K562 (cell line): ENCODE results near the gene APOB. TPM values are rescaled to one million over a fixed set of nuclear protein-coding genes. Genes with fewer than 3 reads are reported as not detected.

Source experiments
- ATAC-seq: fragments of 200-7000 bp; cut with Tn5 transposase; 3 replicates; pipeline ENCODE4 v1.9.1; 2020; ENCODE audit warnings: moderate library complexity
- BruUV-seq: library from RNA; stranded (reverse); fragments of 400-500 nt; replicated peaks from 2 replicates; lab custom pipeline; 2021; lab: Mats Ljungman, UMichigan
- CTCF ChIA-PET: fragments of 300-600 bp; formaldehyde crosslinking; extraction: SDS; loops from one replicate; lab custom pipeline; 2021; ENCODE audit warnings: low intra/inter-chr PET ratio; lab: Yijun Ruan, JAX
- POLR2A ChIA-PET: fragments of 300-600, 350-650 bp; sonication (Branson Sonifier 250); formaldehyde crosslinking; extraction: SDS; loops from one replicate; lab custom pipeline; 2021; ENCODE audit warnings: antibody characterized with exemption, inconsistent platforms; lab: Yijun Ruan, JAX
- DNase-seq, 4 experiments: peaks; one replicate each; pipeline versions ENCODE4 v3.0.0 to v3.0.0-alpha.2; 2011 to 2018; ENCODE audit warnings: low spot score in 3 of 4, mixed read lengths in 3 of 4; ENCODE audit errors: extremely low read depth in 1 of 4
- FAIRE-seq: peaks from 2 replicates; lab custom pipeline; 2011; peaks lifted over from hg19 to GRCh38; lab: Jason Lieb, UNC
- H2AFZ ChIP-seq: 2 replicates; pipeline ENCODE4 v1.6.0; 2011; ENCODE audit warnings: low read depth, low read length, control low read depth, inconsistent platforms
- H3K27ac ChIP-seq: fragments of 200-600 bp; 3 replicates; pipeline ENCODE4 v1.8.0; 2011; ENCODE audit warnings: low read depth, mild to moderate bottlenecking, control low read depth, inconsistent platforms, low read length, moderate library complexity, mixed read lengths; ENCODE audit errors: extremely low read depth
- H3K27me3 ChIP-seq, 2 experiments: fragments of 300-600 bp in 1 of 2; 2 replicates in 1 of 2; 3 replicates in 1 of 2; pipeline versions ENCODE4 v1.6.0 to v1.8.0; 2011; ENCODE audit warnings: inconsistent platforms in 2 of 2, low read length in 2 of 2, mild to moderate bottlenecking in 1 of 2, mixed read lengths in 1 of 2, moderate library complexity in 1 of 2; ENCODE audit not compliant: control insufficient read depth in 2 of 2, insufficient read depth in 2 of 2
- H3K36me3 ChIP-seq: fragments of 300-600 bp; 3 replicates; pipeline ENCODE4 v1.8.0; 2011; ENCODE audit warnings: mild to moderate bottlenecking, low read length, inconsistent platforms; ENCODE audit not compliant: control insufficient read depth, insufficient read depth
- H3K4me1 ChIP-seq, 2 experiments: fragments of 200-600 bp in 1 of 2; replicated peaks in 1 of 2; 2 replicates in 1 of 2; 3 replicates in 1 of 2; pipeline versions ENCODE4 v1.5.1 to v1.8.0; 2011; ENCODE audit warnings: inconsistent platforms in 2 of 2, low read length in 2 of 2, mild to moderate bottlenecking in 1 of 2, mixed read lengths in 1 of 2, moderate library complexity in 1 of 2; ENCODE audit not compliant: control insufficient read depth in 2 of 2, insufficient read depth in 2 of 2
- H3K4me2 ChIP-seq: 2 replicates; pipeline ENCODE4 v1.6.1; 2011; ENCODE audit warnings: low read length, control low read depth, inconsistent platforms, mixed read lengths; ENCODE audit not compliant: insufficient read depth
- H3K4me3 ChIP-seq: fragments of 200-600 bp; sonication (generic), shearing (Covaris generic); 2 replicates; pipeline ENCODE4 v1.5.1; 2016; ENCODE audit warnings: control low read depth, inconsistent platforms
- H3K79me2 ChIP-seq: fragments of 200-600 bp; 3 replicates; pipeline ENCODE4 v1.8.0; 2011; ENCODE audit warnings: low read length, inconsistent platforms; ENCODE audit not compliant: control insufficient read depth, insufficient read depth
- H3K9ac ChIP-seq, 2 experiments: 2 replicates each; pipeline versions ENCODE4 v1.6.0 to v1.6.1; 2011; ENCODE audit warnings: low read depth in 2 of 2, low read length in 2 of 2, control low read depth in 1 of 2, inconsistent platforms in 1 of 2, mild to moderate bottlenecking in 1 of 2, mixed read lengths in 1 of 2; ENCODE audit not compliant: insufficient read depth in 1 of 2
- H3K9me1 ChIP-seq: one replicate; pipeline ENCODE4 v1.6.0; 2011; ENCODE audit warnings: inconsistent platforms, mild to moderate bottlenecking, low read length, moderate library complexity; ENCODE audit not compliant: control insufficient read depth, insufficient read depth
- H3K9me3 ChIP-seq: replicated peaks from 2 replicates; pipeline ENCODE4 v1.5.1; 2011; ENCODE audit warnings: low read depth, low read length, inconsistent platforms; ENCODE audit not compliant: control insufficient read depth, insufficient read depth
- H4K20me1 ChIP-seq: replicated peaks from 2 replicates; pipeline ENCODE4 v1.6.1; 2011; ENCODE audit warnings: low read length, inconsistent platforms, mixed read lengths; ENCODE audit not compliant: control insufficient read depth, insufficient read depth
- ELK1 ChIP-seq: sonication (generic); formaldehyde crosslinking; IDR thresholded peaks from 2 replicates; pipeline ENCODE4 v1.8.1; 2022; ENCODE audit warnings: missing genetic modification reagents
- EP400 ChIP-seq: fragments of 450-650 bp; IDR thresholded peaks from 2 replicates; pipeline ENCODE4 v1.6.1; 2017; ENCODE audit warnings: antibody characterized with exemption, mild to moderate bottlenecking, moderate library complexity
- FOXO4 ChIP-seq: fragments of 450-650 bp; formaldehyde crosslinking; IDR thresholded peaks from 2 replicates; pipeline ENCODE4 v1.4.0; 2020; ENCODE audit warnings: mild to moderate bottlenecking, moderate library complexity
- HDGF ChIP-seq: fragments of 450-650 bp; IDR thresholded peaks from 2 replicates; pipeline ENCODE4 v1.6.1; 2016
- MCM7 ChIP-seq, 2 experiments: fragments of 450-650 bp; IDR thresholded peaks; 2 replicates each; pipeline ENCODE4 v1.6.1; 2016 to 2018
- MTA1 ChIP-seq: fragments of 450-650 bp; IDR thresholded peaks from 2 replicates; pipeline ENCODE4 v1.6.1; 2017; ENCODE audit warnings: borderline replicate concordance
- NR4A1 ChIP-seq, 2 experiments: fragments of 250-450 bp in 1 of 2; fragments of 450-650 bp in 1 of 2; sonication (Bioruptor Pico) in 1 of 2; IDR thresholded peaks; 2 replicates each; pipeline versions ENCODE4 v1.4.0 to v1.6.1; 2016 to 2020; ENCODE audit warnings: mild to moderate bottlenecking in 2 of 2, missing compliant biosample characterization in 1 of 2, missing genetic modification characterization in 1 of 2, moderate library complexity in 1 of 2
- PRMT5 ChIP-seq: sonication (generic); formaldehyde crosslinking; IDR thresholded peaks from 2 replicates; pipeline ENCODE4 v1.5.0; 2020; ENCODE audit warnings: missing genetic modification reagents
- SAP30 ChIP-seq: fragments of 200-600 bp; sonication (generic); IDR thresholded peaks from 2 replicates; pipeline ENCODE4 v1.6.1; 2012; ENCODE audit warnings: borderline replicate concordance, low read depth, mild to moderate bottlenecking, moderate library complexity, low read length, control low read depth, inconsistent platforms; ENCODE audit not compliant: insufficient read depth, poor library complexity, severe bottlenecking
- SIRT6 ChIP-seq: IDR thresholded peaks from one replicate; pipeline ENCODE4 v1.6.1; 2012; ENCODE audit warnings: low read depth, mild to moderate bottlenecking, control low read depth, inconsistent platforms, low read length, moderate library complexity
- TAF7 ChIP-seq: fragments of 450-650 bp; IDR thresholded peaks from 2 replicates; pipeline ENCODE4 v1.6.1; 2016; ENCODE audit warnings: missing genetic modification characterization, missing compliant biosample characterization
- TCF3 ChIP-seq: sonication (generic); formaldehyde crosslinking; IDR thresholded peaks from 2 replicates; pipeline ENCODE4 v1.4.0; 2020; ENCODE audit warnings: mild to moderate bottlenecking, missing genetic modification reagents
- WGBS: fragments of 100-300 bp; shearing (Covaris generic); methylation state at CpG from one replicate; pipeline ENCODE4 v1.1.6; 2016; ENCODE audit warnings: low coverage, mixed read lengths; ENCODE audit not compliant: insufficient coverage; ENCODE audit errors: missing lambda C conversion rate; 5-methylcytosine and 5-hydroxymethylcytosine counted together
- in situ Hi-C: fragments of 300-500 bp; cut with MboI; formaldehyde crosslinking; loops from 4 replicates; pipeline ENCODE4 v1.15.0; 2018; ENCODE audit warnings: inconsistent platforms, mixed read lengths
- intact Hi-C: fragments of 100-400 bp; cut with micrococcal nuclease; formaldehyde crosslinking; loops from 2 replicates; pipeline ENCODE4 v1.14.2; 2022
- polyA plus RNA-seq, 8 experiments: library from polyadenylated mRNA; depleted of rRNA in 4 of 8; stranded (reverse) in 5 of 8; unstranded in 3 of 8; fragments of >200 nt; fragmentation: Nextera tagmentation in 2 of 8; fragmentation: Illumina TruSeq in 1 of 8; extraction: Ambion mirVana in 2 of 8; extraction: Trizol in 1 of 8; gene quantifications; 2 replicates each; pipeline versions ENCODE4 v1.2.1 to v1.2.3, GENCODE V29; 2011 to 2014; ENCODE audit warnings: inconsistent platforms in 1 of 8, missing spikeins in 1 of 8
- total RNA-seq, 7 experiments: library from RNA; depleted of rRNA in 6 of 7; stranded (reverse); fragments of >200 nt in 6 of 7; fragmentation: Illumina TruSeq in 2 of 7; extraction: Trizol in 2 of 7; gene quantifications; 2 replicates each; pipeline versions ENCODE4 v1.2.1 to v1.2.3, GENCODE V29; 2011 to 2021; ENCODE audit warnings: low replicate concordance in 1 of 7
- TF ChIP-seq, protein P1 (sequence below): sonication (generic); formaldehyde crosslinking; IDR thresholded peaks from 2 replicates; pipeline ENCODE4 v1.4.0; 2020; ENCODE audit warnings: mild to moderate bottlenecking, missing genetic modification reagents
- TF ChIP-seq, protein P2 (sequence below): fragments of 250-450 bp; sonication (Bioruptor Pico); IDR thresholded peaks from 2 replicates; pipeline ENCODE4 v1.4.0; 2020; ENCODE audit warnings: mild to moderate bottlenecking, moderate library complexity, borderline replicate concordance

Gene APOB
- total and polyA plus RNA-seq, 9 of the 15 experiments (the other 6 are each of a cell fraction or from before 2014, with no cell fraction given): 0.73 TPM; not detected in 8

DNA sequence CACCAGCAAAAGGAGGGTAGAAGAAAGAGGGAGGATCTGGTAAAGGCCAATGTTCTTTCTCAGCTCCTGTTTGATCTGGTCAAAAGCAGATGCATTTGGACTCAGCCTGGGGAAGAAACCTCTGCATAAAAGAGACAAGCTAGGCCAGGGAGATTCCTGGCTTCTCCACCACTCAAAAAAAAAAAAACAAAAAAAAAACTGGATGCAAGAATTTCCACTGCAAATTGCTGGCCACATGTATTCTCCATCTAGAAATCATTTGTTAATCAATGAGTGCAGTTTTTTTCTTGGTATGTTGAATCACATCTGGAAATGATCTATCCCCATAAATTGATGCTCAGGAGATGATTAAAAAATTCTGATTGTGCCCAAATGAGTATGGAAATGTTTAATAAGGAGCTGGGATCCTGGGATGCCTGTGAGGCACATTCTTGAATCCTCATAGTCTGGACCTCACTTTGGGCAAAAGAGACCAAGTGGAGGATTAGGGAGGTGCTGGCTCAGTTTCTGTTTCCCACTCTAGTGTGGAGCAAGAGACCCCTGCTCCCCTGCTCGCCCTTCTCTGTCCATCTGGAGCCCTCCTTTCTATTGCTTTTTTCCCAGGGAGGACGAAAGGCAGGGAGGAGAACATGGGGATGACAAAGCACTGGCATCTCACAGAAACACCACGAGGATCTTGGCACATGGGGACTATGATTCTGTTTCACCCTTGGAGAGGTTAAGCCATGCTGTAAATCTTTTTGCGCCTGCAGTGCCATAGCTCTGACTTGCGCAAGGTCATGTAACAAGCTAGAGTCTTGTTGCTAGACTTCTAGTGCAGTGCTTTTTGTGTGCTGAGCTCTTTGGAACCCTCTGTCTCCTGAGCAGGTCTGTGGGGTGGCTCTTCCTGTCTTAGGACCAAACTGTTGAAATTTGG is 57.6 kb downstream of the APOB start:
- intact Hi-C loops: no loop called here
- FAIRE-seq (no peak), ATAC-seq (no peak), DNase-seq (no peak)
- in situ Hi-C loops: no loop called here
- Histone ChIP-seq H3K9me3 (no peaks in the 10 kb centered on the region), H3K4me3 (no peak overlapping the region), H3K27ac (no peak overlapping the region), H3K4me1 (no peaks in the 10 kb centered on the region), H4K20me1 (no peaks in the 10 kb centered on the region), H3K4me2 (no peak overlapping the region), H2AFZ (no peak overlapping the region), H3K36me3 (no peaks in the 10 kb centered on the region), H3K9ac (no peak overlapping the region), H3K27me3 (peaks cover 0 to 22% of the 10 kb centered on the region in 2 experiments; a peak in 3 of 5 replicates), H3K9me1 (no peaks in the 10 kb centered on the region), H3K79me2 (no peaks in the 10 kb centered on the region)
- ChIA-PET POLR2A (no interaction called here), CTCF (no interaction called here)
- WGBS: 0% methylated on average over 5 of the region's 5 CpGs
- BruUV-seq: no TSS peak
- TF ChIP-seq FOXO4 (CRISPR knock-in tag) (no peak), ELK1 (no peak), NR4A1 (CRISPR knock-in tag; IDR thresholded peaks at IDR 0.05) (no peak), NR4A1 (tag; IDR thresholded peaks at IDR 0.05) (no peak), HDGF (no peak), MTA1 (no peak), SIRT6 (no peak), TAF7 (no peak), EP400 (no peak), MCM7 (IDR thresholded peaks at IDR 0.05) (no peak), SAP30 (no peak), PRMT5 (no peak), TCF3 (no peak)
- TF ChIP-seq, protein P1, sequence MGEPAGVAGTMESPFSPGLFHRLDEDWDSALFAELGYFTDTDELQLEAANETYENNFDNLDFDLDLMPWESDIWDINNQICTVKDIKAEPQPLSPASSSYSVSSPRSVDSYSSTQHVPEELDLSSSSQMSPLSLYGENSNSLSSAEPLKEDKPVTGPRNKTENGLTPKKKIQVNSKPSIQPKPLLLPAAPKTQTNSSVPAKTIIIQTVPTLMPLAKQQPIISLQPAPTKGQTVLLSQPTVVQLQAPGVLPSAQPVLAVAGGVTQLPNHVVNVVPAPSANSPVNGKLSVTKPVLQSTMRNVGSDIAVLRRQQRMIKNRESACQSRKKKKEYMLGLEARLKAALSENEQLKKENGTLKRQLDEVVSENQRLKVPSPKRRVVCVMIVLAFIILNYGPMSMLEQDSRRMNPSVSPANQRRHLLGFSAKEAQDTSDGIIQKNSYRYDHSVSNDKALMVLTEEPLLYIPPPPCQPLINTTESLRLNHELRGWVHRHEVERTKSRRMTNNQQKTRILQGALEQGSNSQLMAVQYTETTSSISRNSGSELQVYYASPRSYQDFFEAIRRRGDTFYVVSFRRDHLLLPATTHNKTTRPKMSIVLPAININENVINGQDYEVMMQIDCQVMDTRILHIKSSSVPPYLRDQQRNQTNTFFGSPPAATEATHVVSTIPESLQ (CRISPR knock-in tag): no peak
- TF ChIP-seq, protein P2, sequence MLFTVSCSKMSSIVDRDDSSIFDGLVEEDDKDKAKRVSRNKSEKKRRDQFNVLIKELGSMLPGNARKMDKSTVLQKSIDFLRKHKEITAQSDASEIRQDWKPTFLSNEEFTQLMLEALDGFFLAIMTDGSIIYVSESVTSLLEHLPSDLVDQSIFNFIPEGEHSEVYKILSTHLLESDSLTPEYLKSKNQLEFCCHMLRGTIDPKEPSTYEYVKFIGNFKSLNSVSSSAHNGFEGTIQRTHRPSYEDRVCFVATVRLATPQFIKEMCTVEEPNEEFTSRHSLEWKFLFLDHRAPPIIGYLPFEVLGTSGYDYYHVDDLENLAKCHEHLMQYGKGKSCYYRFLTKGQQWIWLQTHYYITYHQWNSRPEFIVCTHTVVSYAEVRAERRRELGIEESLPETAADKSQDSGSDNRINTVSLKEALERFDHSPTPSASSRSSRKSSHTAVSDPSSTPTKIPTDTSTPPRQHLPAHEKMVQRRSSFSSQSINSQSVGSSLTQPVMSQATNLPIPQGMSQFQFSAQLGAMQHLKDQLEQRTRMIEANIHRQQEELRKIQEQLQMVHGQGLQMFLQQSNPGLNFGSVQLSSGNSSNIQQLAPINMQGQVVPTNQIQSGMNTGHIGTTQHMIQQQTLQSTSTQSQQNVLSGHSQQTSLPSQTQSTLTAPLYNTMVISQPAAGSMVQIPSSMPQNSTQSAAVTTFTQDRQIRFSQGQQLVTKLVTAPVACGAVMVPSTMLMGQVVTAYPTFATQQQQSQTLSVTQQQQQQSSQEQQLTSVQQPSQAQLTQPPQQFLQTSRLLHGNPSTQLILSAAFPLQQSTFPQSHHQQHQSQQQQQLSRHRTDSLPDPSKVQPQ: no peak
